Thoracic aorta (tissue), 2 donors: Measurements from ENCODE around the gene FAM221A. TPM values are rescaled to one million over a fixed set of nuclear protein-coding genes. Genes with fewer than 3 reads are reported as not detected.
"Not testable (repeated sequence)": the region's sequence is repeated elsewhere in the genome, so short reads cannot be mapped to it uniquely, and the experiment has no call there.

Experiments
- ATAC-seq: fragments of 150-250 bp; one replicate; pipeline ENCODE4 v1.8.0; 2017; ENCODE audit warnings: low read depth; ENCODE audit not compliant: insufficient number of reproducible peaks, low FRiP score
- DNase-seq: peaks from one replicate; pipeline ENCODE4 v3.0.0-alpha.2; 2020; ENCODE audit warnings: low spot score
- H3K27ac ChIP-seq, 2 donors: fragments of 200-600 bp; sonication (generic); 1 replicate in 1 of 2; 2 replicates in 1 of 2; pipeline ENCODE4 v1.5.1; 2016; ENCODE audit warnings: mild to moderate bottlenecking in 2 of 2, moderate library complexity in 2 of 2
- H3K27me3 ChIP-seq: fragments of 200-600 bp; sonication (generic); replicated peaks from 2 replicates; pipeline ENCODE4 v1.6.0; 2016; ENCODE audit warnings: mild to moderate bottlenecking; ENCODE audit not compliant: insufficient read depth
- H3K36me3 ChIP-seq: fragments of 200-600 bp; sonication (generic); one replicate; pipeline ENCODE4 v1.5.1; 2016
- H3K4me1 ChIP-seq, 2 donors: fragments of 200-600 bp; sonication (generic); 1 replicate in 1 of 2; 2 replicates in 1 of 2; pipeline versions ENCODE4 v1.5.1 to v1.6.0; 2016; ENCODE audit warnings: low read depth in 2 of 2, mild to moderate bottlenecking in 1 of 2; ENCODE audit not compliant: control insufficient read depth in 1 of 2
- H3K4me3 ChIP-seq: fragments of 200-600 bp; sonication (generic); 2 replicates; pipeline ENCODE4 v1.5.1; 2016; ENCODE audit warnings: mild to moderate bottlenecking
- H3K9me3 ChIP-seq: fragments of 200-600 bp; sonication (generic); 2 replicates; pipeline ENCODE4 v1.5.1; 2016
- total RNA-seq, 2 donors: library from RNA; depleted of rRNA; stranded (reverse); fragments of >200 nt; gene quantifications; one replicate each; pipeline versions ENCODE4 v1.1.0 to v1.2.3, GENCODE V29; 2016
- TF ChIP-seq, protein P1 (sequence below): fragments of 200-600 bp; sonication (generic); IDR thresholded peaks from one replicate; pipeline ENCODE4 v1.5.1; 2019; ENCODE audit warnings: antibody characterized with exemption

Gene FAM221A
- total RNA-seq, 2 donors from 2014 or later: 2.6 to 16.8 TPM

DNA sequence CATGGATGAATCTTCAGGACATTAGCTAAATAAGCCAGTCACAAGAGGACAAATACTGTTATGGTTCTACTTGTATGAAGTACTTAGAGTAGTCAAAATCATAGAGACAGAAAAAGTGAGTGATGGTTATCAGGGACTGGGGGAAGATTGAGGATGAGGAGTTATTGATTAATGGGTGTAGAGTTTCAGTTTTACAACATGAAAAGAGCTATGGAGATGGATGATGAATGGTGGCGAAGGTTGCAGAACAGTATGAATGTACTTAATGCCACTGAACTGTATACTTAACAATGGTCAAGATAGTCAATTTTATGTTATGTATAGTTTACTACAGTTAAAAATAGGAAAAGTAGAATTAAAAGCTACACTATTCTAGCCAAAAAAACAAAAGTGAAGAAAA is 37.8 kb downstream of the FAM221A start:
- Histone ChIP-seq H3K9me3 (no peaks in the 10 kb centered on the region), H3K27me3 (no peaks in the 10 kb centered on the region), H3K36me3 (no peaks in the 10 kb centered on the region), H3K4me1 (no peaks in the 10 kb centered on the region), H3K27ac (no peak overlapping the region), H3K4me3 (no peak overlapping the region)
- TF ChIP-seq, protein P1, sequence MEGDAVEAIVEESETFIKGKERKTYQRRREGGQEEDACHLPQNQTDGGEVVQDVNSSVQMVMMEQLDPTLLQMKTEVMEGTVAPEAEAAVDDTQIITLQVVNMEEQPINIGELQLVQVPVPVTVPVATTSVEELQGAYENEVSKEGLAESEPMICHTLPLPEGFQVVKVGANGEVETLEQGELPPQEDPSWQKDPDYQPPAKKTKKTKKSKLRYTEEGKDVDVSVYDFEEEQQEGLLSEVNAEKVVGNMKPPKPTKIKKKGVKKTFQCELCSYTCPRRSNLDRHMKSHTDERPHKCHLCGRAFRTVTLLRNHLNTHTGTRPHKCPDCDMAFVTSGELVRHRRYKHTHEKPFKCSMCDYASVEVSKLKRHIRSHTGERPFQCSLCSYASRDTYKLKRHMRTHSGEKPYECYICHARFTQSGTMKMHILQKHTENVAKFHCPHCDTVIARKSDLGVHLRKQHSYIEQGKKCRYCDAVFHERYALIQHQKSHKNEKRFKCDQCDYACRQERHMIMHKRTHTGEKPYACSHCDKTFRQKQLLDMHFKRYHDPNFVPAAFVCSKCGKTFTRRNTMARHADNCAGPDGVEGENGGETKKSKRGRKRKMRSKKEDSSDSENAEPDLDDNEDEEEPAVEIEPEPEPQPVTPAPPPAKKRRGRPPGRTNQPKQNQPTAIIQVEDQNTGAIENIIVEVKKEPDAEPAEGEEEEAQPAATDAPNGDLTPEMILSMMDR: no peak
- no peak for DNase-seq
- no peak for ATAC-seq

DNA sequence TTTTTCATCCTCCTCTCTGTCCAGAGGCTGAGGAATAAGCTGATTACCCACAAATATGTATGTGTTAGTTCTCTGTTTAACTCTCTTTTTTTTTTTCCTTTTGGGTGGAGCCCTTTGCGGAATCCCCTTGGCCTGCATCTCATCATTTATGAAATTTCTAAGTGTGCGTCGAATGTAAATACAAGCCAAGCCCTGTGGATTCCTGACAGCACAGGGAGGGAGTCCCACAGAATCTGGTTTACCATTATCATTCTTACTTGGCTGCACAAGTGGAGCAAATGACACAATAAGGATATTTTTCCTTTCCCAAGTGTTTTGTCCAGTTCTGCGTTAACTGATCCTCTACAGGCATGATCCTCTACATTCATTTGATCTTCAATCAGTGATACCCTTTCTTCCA is 41.5 kb downstream of the FAM221A start:
- no peak overlapping the region for H3K27ac ChIP-seq
- H3K4me3 ChIP-seq: no peak overlapping the region
- H3K9me3 ChIP-seq: no peaks in the 10 kb centered on the region
- H3K27me3 ChIP-seq: no peaks in the 10 kb centered on the region
- H3K4me1 ChIP-seq: no peaks in the 10 kb centered on the region
- ATAC-seq (no peak), DNase-seq (no peak)
- H3K36me3 ChIP-seq: no peaks in the 10 kb centered on the region
- TF ChIP-seq, protein P1: no peak

DNA sequence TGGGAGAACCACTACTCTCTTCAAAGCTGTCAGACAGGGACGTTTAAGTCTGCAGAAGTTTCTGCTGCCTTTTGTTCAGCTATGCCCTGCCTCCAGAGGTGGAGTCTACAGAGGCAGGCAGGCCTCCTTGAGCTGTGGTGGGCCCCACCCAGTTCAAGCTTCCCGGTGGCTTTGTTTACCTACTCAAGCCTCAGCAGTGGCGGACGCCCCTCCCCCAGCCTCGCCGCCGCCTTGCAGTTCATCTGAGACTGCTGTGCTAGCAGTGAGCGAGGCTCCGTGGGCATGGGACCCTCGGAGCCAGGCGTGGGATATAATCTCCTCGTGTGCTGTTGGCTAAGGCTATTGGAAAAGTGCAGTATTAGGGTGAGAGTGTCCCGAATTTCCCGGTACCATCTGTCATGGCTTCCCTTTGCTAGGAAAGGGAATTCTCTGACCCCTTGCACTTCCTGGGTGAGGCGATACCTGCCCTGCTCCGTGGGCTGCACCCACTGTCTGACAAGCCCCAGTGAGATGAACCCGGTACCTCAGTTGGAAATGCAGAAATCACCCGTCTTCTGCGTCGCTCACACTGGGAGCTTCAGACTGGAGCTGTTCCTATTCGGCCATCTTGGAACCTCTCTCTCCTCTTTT is 42.7 kb downstream of the FAM221A start:
- H3K9me3 ChIP-seq, ATAC-seq, DNase-seq, H3K4me3 ChIP-seq, H3K4me1 ChIP-seq, H3K36me3 ChIP-seq, H3K27ac ChIP-seq, H3K27me3 ChIP-seq: not testable (repeated sequence)

DNA sequence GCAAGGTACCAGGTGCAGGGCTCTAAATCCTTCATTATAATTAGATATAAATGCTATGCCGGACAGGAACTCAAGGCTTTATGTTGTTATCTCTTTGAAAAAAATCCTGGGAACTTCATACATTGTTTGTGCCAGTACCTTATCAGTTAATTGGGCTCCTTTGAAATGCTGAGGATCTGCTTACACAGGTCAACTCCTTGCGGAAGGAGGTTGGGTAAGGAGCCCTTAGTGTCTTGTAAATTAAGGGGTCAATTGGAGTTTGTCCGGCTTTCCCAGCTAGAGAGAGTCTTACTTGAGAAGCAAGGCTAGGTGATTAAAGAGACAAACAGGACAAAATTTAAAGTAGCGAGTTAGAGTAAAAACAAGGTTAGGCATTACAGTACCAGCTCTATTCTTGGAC is 44.1 kb downstream of the FAM221A start:
- H3K4me3 ChIP-seq, H3K27ac ChIP-seq, H3K4me1 ChIP-seq, ATAC-seq, H3K36me3 ChIP-seq, H3K9me3 ChIP-seq, H3K27me3 ChIP-seq, DNase-seq: not testable (repeated sequence)

DNA sequence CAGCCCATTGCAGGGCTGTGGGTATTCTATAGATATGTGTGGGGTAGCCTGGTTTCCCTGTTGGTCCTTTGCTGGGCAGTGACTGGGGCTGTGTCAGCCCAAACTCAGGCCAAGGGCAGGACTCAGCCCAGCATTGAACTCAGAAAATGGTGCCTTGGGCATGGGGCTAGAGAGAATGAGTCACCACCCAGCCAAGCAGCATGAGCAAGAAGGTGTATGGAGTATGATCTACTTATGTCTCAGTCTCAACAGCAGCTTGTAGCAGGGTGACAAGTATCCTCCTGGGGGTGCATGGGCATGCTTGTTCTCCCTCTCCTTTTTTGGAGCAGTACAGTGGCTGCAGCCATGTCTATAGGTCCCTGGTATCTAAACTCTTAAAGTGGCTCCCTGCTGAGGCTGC is 62.1 kb downstream of the FAM221A start:
- H3K36me3 ChIP-seq: no peaks in the 10 kb centered on the region
- H3K27ac ChIP-seq: no peak overlapping the region
- H3K4me3 ChIP-seq: no peak overlapping the region
- peaks cover 19% of the 10 kb centered on the region for H3K9me3 ChIP-seq
- TF ChIP-seq, protein P1: no peak
- H3K4me1 ChIP-seq: no peaks in the 10 kb centered on the region
- ATAC-seq: no peak
- H3K27me3 ChIP-seq: no peaks in the 10 kb centered on the region
- DNase-seq: no peak

DNA sequence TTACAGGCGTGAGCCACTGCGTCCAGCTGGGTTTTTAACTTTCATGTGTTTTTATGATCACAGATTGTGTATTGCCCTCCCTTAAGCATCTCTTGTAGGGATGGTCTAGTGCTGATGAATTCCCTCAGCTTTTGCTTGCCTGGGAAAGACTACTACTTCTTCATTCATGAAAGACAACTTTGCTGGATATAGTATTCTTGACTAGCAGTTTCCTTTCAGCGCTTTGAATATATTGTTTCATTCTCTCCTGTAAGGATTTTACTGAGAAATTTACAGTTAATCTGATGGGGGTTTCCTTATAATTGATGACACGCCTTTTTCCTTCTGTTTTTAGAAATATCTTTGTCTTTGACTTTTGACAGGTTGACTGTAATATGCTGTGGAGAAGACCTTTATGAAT is 63.2 kb downstream of the FAM221A start:
- Histone ChIP-seq H3K27me3 (no peaks in the 10 kb centered on the region), H3K4me3 (no peak overlapping the region), H3K27ac (no peak overlapping the region), H3K9me3 (peaks cover 19% of the 10 kb centered on the region), H3K4me1 (no peaks in the 10 kb centered on the region), H3K36me3 (no peaks in the 10 kb centered on the region)
- no peak for DNase-seq
- no peak for ATAC-seq
- TF ChIP-seq, protein P1: no peak
